Gastroesophageal sphincter (tissue), 3 donors: ENCODE data around the gene CERCAM.

ENCODE experiments used
- POLR2A ChIP-seq, 2 donors: fragments of 450-650 bp; IDR thresholded peaks; one replicate each; pipeline ENCODE4 v1.6.1; 2017; ENCODE audit warnings: antibody characterized with exemption in 2 of 2, mild to moderate bottlenecking in 2 of 2, moderate library complexity in 1 of 2
- TF ChIP-seq, protein P1 (sequence below), 4 experiments: fragments of 200-600 bp in 2 of 4; fragments of 450-650 bp in 2 of 4; sonication (generic) in 1 of 4; IDR thresholded peaks; one replicate each; pipeline ENCODE4 v1.5.1; 2017 to 2019; ENCODE audit warnings: antibody characterized with exemption in 4 of 4, mild to moderate bottlenecking in 2 of 4, moderate library complexity in 2 of 4

DNA sequence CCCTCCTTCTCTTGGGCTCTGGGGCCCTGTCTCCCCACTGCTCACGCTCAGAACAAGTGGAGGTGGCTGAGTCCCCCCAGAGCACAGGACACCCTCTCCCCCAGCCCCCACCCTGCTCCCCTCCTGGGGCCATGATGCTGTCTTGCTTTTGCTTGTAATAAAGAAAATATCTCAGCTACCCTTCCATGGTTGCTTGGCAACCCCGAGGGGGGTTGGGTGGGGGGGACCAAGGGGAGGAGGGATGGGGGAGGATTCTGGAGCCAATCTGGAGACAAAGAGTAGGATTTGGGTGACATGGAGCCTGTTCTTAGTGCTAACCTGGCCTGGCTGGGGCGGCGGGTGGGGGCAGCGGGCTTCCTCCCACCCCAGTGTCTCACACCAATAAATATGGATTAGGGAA lies 16.1 kb upstream of the CERCAM start:
- TF ChIP-seq, protein P1, sequence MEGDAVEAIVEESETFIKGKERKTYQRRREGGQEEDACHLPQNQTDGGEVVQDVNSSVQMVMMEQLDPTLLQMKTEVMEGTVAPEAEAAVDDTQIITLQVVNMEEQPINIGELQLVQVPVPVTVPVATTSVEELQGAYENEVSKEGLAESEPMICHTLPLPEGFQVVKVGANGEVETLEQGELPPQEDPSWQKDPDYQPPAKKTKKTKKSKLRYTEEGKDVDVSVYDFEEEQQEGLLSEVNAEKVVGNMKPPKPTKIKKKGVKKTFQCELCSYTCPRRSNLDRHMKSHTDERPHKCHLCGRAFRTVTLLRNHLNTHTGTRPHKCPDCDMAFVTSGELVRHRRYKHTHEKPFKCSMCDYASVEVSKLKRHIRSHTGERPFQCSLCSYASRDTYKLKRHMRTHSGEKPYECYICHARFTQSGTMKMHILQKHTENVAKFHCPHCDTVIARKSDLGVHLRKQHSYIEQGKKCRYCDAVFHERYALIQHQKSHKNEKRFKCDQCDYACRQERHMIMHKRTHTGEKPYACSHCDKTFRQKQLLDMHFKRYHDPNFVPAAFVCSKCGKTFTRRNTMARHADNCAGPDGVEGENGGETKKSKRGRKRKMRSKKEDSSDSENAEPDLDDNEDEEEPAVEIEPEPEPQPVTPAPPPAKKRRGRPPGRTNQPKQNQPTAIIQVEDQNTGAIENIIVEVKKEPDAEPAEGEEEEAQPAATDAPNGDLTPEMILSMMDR (IDR thresholded peaks at IDR 0.05) = no peak
- no peak for TF ChIP-seq POLR2A (IDR thresholded peaks at IDR 0.05)
